Activated B cell treated with CpG ODN at 0.5 μM for 24 hours (primary cell): ENCODE results near the gene PDZRN3. TPM values are rescaled to one million over a fixed set of nuclear protein-coding genes. Genes with fewer than 3 reads are reported as not detected.

ENCODE experiments used
- ATAC-seq: fragments of 200-7000 bp; cut with Tn5 transposase; one replicate; pipeline ENCODE4 v1.10.0; 2021; ENCODE audit warnings: low read depth, mild to moderate bottlenecking, moderate library complexity
- CTCF ChIA-PET: fragments of 350-600 bp; sonication (Branson Sonifier 250); formaldehyde crosslinking; loops from one replicate; lab custom pipeline; 2021; ENCODE audit warnings: antibody characterized with exemption; lab: Charles Lee
- POLR2A ChIA-PET: fragments of 350-600 bp; sonication (Branson Sonifier 250); formaldehyde crosslinking; loops from one replicate; lab custom pipeline; 2021; ENCODE audit warnings: antibody characterized with exemption; lab: Charles Lee
- DNase-seq: peaks from one replicate; pipeline ENCODE4 v3.0.0; 2022
- H3K27ac Mint-ChIP-seq: one replicate; pipeline ENCODE4 v1.8.0; 2020; ENCODE audit warnings: mixed read lengths
- H3K27me3 Mint-ChIP-seq: one replicate; pipeline ENCODE4 v1.8.0; 2021; ENCODE audit warnings: mixed read lengths
- H3K36me3 Mint-ChIP-seq: one replicate; pipeline ENCODE4 v1.8.0; 2021; ENCODE audit warnings: low read depth, mixed read lengths
- H3K4me1 Mint-ChIP-seq: one replicate; pipeline ENCODE4 v1.8.0; 2021; ENCODE audit warnings: mixed read lengths
- H3K4me3 Mint-ChIP-seq: one replicate; pipeline ENCODE4 v1.8.0; 2020; ENCODE audit warnings: mild to moderate bottlenecking, mixed read lengths
- H3K9me3 Mint-ChIP-seq: one replicate; pipeline ENCODE4 v1.8.0; 2020; ENCODE audit warnings: mixed read lengths
- intact Hi-C: fragments of 100-400 bp; cut with micrococcal nuclease; formaldehyde crosslinking; loops from one replicate; pipeline ENCODE4 v1.15.1; 2024
- total RNA-seq: library from RNA; stranded (reverse); gene quantifications from 2 replicates; pipeline ENCODE4 v1.2.3, GENCODE V29; 2022
- TF ChIP-seq, protein P1 (sequence below): fragments of 200-600 bp; IDR thresholded peaks from one replicate; pipeline ENCODE4 v1.8.0; 2022; ENCODE audit warnings: antibody characterized with exemption, mild to moderate bottlenecking

The PDZRN3 gene
- total RNA-seq, 1 donor from 2014 or later, result not detected

DNA sequence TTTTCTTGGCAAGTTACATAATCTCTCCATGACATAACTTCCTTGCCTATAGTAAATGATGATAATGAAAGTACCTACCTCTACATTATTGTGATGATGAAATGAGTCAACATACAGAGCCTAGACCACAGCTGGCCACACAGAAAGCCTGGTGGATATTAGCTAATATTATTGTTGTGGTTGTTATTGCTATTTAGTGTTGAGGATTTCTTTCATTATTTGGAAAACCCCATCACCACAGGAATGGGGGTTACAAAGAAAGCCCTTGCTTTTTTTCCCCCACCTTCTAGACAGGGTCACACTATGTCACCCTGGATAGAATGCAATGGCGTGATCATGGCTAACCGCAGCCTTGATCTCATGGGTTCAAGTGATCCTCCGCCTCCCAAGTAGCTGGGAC lies 125.0 kb downstream of the PDZRN3 start:
- Mint-ChIP-seq H3K9me3 (no peaks in the 10 kb centered on the region), H3K27ac (no peak overlapping the region), H3K4me3 (no peak overlapping the region), H3K4me1 (no peaks in the 10 kb centered on the region), H3K36me3 (no peaks in the 10 kb centered on the region), H3K27me3 (peaks cover 18% of the 10 kb centered on the region)
- no peak for DNase-seq
- ChIA-PET POLR2A (no interaction called here), CTCF (interaction anchor here (0.9 to 1.7 kb wide), 2 partner anchors 8 to 398 kb away, joined by 4 to 5 read pairs; no protein-coding TSS in a partner anchor)
- intact Hi-C loops, result loop anchor here (5.0 kb wide), 1 partner anchor 1787 kb away; no protein-coding TSS in a partner anchor
- TF ChIP-seq, protein P1, sequence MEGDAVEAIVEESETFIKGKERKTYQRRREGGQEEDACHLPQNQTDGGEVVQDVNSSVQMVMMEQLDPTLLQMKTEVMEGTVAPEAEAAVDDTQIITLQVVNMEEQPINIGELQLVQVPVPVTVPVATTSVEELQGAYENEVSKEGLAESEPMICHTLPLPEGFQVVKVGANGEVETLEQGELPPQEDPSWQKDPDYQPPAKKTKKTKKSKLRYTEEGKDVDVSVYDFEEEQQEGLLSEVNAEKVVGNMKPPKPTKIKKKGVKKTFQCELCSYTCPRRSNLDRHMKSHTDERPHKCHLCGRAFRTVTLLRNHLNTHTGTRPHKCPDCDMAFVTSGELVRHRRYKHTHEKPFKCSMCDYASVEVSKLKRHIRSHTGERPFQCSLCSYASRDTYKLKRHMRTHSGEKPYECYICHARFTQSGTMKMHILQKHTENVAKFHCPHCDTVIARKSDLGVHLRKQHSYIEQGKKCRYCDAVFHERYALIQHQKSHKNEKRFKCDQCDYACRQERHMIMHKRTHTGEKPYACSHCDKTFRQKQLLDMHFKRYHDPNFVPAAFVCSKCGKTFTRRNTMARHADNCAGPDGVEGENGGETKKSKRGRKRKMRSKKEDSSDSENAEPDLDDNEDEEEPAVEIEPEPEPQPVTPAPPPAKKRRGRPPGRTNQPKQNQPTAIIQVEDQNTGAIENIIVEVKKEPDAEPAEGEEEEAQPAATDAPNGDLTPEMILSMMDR, result no peak
- ATAC-seq, result no peak

DNA sequence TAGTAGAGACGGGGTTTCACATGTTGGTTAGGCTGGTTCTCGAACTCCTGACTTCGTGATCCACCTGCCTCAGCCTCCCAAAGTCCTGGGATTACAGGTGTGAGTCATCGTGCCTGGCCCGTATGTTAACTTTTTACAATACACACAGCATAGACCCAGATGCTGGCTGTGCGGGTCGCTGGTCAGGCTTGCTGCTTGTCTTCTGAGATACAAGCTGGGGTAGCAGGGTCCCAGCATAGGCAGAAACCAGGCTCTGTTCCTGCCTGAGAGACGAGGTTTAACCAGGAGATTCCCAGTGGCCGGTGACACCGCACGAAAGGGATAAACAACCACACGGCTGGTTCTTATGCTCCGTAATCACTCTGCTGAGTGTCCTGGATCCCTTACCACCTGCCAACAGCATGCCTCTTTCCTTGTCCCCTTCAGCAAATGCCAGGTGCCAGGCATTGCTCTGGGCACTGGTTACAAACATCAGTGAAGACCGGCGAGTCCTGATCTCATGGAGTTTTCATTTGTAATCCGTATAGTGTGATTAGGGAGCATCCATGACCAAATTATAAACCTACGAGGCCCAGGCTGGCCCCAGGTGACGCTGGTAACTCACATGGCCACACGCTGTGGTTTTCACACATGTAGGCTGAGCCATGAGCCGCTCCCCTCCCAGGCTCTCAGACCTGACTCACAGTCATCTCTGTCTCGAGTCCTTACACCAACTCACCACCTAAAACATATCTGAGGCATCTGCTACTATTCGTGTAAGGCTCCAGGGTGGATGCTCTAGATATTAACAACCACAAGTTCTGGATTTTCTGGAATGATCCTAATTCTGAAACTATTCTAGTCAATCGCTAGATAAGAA lies 125.7 kb downstream of the PDZRN3 start:
- ChIA-PET CTCF (interaction anchor here (0.9 to 1.7 kb wide), 3 partner anchors 9 to 398 kb away, joined by 3 to 5 read pairs (median 4); no protein-coding TSS in a partner anchor), POLR2A (no interaction called here)
- TF ChIP-seq, protein P1, result no peak
- intact Hi-C loops, result no loop called here
- Mint-ChIP-seq H3K27me3 (peaks cover 18% of the 10 kb centered on the region), H3K4me3 (no peak overlapping the region), H3K27ac (no peak overlapping the region), H3K36me3 (no peaks in the 10 kb centered on the region), H3K9me3 (no peaks in the 10 kb centered on the region), H3K4me1 (no peaks in the 10 kb centered on the region)
- DNase-seq (no peak), ATAC-seq (no peak)

DNA sequence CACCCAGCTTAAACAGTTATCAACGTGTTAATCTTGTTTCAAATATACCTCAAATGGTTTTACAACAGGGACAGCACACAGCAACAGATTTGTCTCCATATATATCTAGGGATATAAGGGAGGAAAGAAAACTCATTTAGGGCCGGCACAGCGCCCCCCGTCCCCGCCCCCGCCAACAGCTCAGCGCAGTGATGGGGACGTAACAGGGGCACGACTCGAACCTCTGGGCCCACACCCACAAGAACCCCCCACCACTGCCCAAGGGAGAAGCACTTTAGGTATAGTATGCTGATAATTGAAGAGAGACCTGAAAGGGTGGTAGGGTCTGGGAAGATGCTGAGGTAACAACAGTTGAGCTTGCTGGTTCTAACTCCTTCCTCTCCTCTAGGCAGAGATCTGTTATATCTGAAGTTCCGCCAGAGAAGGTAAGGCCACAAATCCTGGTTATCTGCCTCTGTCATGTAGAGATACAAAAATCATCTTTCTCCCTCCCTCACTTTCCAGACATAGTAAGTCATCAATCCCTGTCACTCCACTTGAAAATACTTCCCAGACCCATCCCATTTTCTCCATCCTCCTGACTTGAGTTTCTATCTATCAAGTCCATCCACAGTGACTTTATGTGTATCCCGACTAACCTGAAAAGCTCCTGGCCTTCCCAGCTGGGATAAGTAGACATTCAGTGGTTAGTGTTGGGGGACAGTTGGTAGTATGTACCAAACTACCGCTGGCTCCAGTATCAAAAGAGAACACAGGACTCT lies 126.9 kb downstream of the PDZRN3 start:
- H3K4me1 Mint-ChIP-seq, result no peaks in the 10 kb centered on the region
- ChIA-PET POLR2A (no interaction called here), CTCF (interaction anchor here (1.0 to 1.5 kb wide), 2 partner anchors 11 to 397 kb away, joined by 3 to 6 read pairs; no protein-coding TSS in a partner anchor)
- DNase-seq (no peak), ATAC-seq (no peak)
- intact Hi-C loops, result no loop called here
- no peaks in the 10 kb centered on the region for H3K36me3 Mint-ChIP-seq
- H3K27ac Mint-ChIP-seq, result no peak overlapping the region
- no peaks in the 10 kb centered on the region for H3K9me3 Mint-ChIP-seq
- peaks cover 18% of the 10 kb centered on the region for H3K27me3 Mint-ChIP-seq
- TF ChIP-seq, protein P1, result no peak
- no peak overlapping the region for H3K4me3 Mint-ChIP-seq

DNA sequence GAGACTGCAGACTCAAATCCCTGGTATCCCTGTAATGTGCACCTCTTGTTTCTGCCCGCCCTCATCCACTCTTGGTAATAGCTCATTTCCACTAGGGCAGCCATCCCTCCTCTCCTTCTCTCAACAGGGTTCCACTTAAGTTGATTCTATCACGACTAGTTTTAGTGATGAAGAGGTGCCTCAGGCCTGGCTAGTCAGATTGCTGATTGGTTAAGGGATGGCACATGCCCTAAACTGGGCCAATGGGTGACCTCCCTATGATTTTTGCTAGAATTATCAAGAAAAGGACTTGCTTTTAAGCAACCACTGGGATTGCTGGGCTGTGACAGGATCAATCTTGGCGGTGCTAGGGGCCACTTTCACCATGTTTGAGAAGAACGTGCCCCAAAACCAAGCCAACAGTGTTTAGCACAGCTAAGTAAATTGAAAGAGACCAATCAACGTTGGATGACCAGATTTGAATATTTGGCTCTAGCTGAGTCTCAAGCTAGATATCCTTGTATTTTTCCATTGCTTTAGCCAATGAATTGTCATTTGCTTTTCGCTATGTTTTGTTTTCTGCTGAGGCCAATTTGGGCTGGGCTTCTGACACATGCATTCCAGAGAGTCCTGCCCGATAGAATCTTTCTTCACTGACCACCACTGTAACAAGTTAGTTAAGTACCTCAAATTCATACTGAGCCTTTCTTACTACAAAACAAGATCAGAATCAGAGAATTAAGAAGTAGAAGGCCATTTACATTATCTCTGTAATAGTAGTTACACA lies 131.0 kb downstream of the PDZRN3 start:
- ATAC-seq (no peak), DNase-seq (no peak)
- no peaks in the 10 kb centered on the region for H3K9me3 Mint-ChIP-seq
- H3K4me3 Mint-ChIP-seq, result no peak overlapping the region
- H3K4me1 Mint-ChIP-seq, result no peaks in the 10 kb centered on the region
- ChIA-PET CTCF (no interaction called here), POLR2A (no interaction called here)
- no peak overlapping the region for H3K27ac Mint-ChIP-seq
- intact Hi-C loops, result no loop called here
- TF ChIP-seq, protein P1, result no peak
- peaks cover 7% of the 10 kb centered on the region for H3K27me3 Mint-ChIP-seq
- no peaks in the 10 kb centered on the region for H3K36me3 Mint-ChIP-seq
